Left hindlimb (tissue), 1 donor: ENCODE results near the gene KLK4.

Experiments
- DNase-seq: peaks from one replicate; pipeline ENCODE4 v3.0.0-alpha.2; 2018

KLK4 gene

DNA sequence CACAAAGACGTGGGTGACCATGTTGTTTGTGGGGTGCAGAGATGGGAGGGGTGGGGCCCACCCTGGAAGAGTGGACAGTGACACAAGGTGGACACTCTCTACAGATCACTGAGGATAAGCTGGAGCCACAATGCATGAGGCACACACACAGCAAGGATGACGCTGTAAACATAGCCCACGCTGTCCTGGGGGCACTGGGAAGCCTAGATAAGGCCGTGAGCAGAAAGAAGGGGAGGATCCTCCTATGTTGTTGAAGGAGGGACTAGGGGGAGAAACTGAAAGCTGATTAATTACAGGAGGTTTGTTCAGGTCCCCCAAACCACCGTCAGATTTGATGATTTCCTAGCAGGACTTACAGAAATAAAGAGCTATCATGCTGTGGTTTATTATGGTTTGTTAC, 32.3 kb downstream of the KLK4 start:
- DNase-seq: no peak

DNA sequence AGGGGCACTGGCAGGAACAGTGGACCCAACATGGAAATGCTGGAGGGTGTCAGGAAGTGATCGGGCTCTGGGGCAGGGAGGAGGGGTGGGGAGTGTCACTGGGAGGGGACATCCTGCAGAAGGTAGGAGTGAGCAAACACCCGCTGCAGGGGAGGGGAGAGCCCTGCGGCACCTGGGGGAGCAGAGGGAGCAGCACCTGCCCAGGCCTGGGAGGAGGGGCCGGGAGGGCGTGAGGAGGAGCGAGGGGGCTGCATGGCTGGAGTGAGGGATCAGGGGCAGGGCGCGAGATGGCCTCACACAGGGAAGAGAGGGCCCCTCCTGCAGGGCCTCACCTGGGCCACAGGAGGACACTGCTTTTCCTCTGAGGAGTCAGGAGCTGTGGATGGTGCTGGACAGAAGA, 33.9 kb downstream of the KLK4 start:
- DNase-seq: no peak

DNA sequence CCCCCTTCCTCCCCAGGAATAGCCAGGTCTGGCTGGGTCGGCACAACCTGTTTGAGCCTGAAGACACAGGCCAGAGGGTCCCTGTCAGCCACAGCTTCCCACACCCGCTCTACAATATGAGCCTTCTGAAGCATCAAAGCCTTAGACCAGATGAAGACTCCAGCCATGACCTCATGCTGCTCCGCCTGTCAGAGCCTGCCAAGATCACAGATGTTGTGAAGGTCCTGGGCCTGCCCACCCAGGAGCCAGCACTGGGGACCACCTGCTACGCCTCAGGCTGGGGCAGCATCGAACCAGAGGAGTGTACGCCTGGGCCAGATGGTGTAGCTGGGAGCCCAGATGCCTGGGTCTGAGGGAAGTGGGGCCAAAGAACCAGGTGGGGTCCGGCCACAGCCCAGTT, 34.7 kb downstream of the KLK4 start:
- no peak for DNase-seq

DNA sequence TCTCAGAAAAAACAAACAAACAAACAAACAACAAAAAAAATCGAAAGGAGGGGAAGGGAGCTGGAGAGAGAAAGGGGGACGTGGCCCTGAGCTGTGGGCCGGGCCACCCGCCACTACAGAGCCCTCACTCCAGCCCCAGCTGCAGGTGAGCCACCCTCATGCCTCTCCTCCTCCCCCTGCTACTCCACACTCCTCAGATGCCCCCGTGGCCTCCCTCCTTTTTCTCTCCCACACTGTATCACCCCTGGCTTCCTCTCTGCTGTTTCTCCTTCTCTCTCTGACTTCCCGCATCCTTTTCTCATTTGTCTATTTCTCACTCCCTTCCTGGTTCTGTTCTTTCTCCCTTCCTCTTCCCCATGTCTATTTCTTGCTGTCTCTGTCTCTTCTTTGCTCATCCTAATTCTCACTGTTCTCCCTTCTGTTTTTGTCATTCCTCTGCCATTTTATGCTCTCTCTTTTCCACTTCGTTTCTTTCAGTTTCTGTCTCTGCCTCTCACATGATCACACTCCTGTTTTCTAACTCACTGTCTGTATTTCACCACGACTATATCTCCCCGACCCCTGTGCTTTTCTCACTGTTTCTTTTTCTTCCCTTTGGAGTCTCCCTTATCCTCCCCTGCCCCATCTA, 35.3 kb downstream of the KLK4 start:
- DNase-seq: no peak

DNA sequence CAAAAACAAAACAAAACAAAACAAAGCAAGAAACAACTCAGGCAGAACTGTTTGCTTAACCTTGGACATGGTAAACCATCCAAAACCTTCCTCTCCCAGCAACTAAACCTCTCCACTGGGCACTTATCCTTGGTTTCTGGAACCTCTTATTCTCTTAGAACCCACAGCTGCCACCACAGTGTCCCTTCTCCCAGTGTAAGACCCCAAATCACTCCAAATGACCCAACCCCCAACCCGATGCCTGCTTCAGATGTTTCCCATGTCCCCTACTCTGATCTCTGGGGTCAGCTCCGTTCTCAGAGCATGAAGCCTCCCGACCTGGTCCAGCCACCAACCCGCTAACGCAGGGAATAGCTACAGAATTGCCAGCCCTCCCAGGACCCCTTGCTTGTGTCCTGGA, 37.0 kb downstream of the KLK4 start:
- no peak for DNase-seq

DNA sequence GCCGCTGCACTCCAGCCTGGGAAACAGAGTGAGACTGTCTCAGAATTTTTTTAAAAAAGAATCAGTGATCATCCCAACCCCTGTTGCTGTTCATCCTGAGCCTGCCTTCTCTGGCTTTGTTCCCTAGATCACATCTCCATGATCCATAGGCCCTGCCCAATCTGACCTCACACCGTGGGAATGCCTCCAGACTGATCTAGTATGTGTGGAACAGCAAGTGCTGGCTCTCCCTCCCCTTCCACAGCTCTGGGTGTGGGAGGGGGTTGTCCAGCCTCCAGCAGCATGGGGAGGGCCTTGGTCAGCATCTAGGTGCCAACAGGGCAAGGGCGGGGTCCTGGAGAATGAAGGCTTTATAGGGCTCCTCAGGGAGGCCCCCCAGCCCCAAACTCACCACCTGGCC, 38.1 kb downstream of the KLK4 start, which contains the start of gene KLK2:
KLK2 (plus strand) TSS at position 384 of the 400 bp plus-strand sequence. CDS start 35 bp downstream, outside the sequence.
- no peak for DNase-seq

DNA sequence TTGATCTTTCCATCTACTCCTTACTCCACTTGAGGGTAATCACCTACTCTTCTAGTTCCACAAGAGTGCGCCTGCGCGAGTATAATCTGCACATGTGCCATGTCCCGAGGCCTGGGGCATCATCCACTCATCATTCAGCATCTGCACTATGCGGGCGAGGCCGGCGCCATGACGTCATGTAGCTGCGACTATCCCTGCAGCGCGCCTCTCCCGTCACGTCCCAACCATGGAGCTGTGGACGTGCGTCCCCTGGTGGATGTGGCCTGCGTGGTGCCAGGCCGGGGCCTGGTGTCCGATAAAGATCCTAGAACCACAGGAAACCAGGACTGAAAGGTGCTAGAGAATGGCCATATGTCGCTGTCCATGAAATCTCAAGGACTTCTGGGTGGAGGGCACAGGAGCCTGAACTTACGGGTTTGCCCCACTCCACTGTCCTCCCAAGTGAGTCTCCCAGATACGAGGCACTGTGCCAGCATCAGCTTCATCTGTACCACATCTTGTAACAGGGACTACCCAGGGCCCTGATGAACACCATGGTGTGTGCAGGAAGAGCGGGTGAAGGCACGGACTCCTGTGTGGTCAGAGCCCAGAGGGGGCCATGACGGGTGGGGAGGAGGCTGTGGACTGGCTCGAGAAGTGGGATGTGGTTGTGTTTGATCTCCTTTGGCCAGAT, 40.6 kb downstream of the KLK4 start:
- no peak for DNase-seq

DNA sequence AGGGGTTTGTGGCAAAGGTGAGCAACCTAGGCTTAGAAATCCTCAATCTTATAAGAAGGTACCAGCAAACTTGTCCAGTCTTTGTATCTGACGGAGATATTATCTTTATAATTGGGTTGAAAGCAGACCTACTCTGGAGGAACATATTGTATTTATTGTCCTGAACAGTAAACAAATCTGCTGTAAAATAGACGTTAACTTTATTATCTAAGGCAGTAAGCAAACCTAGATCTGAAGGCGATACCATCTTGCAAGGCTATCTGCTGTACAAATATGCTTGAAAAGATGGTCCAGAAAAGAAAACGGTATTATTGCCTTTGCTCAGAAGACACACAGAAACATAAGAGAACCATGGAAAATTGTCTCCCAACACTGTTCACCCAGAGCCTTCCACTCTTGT, 41.7 kb downstream of the KLK4 start:
- no peak for DNase-seq

DNA sequence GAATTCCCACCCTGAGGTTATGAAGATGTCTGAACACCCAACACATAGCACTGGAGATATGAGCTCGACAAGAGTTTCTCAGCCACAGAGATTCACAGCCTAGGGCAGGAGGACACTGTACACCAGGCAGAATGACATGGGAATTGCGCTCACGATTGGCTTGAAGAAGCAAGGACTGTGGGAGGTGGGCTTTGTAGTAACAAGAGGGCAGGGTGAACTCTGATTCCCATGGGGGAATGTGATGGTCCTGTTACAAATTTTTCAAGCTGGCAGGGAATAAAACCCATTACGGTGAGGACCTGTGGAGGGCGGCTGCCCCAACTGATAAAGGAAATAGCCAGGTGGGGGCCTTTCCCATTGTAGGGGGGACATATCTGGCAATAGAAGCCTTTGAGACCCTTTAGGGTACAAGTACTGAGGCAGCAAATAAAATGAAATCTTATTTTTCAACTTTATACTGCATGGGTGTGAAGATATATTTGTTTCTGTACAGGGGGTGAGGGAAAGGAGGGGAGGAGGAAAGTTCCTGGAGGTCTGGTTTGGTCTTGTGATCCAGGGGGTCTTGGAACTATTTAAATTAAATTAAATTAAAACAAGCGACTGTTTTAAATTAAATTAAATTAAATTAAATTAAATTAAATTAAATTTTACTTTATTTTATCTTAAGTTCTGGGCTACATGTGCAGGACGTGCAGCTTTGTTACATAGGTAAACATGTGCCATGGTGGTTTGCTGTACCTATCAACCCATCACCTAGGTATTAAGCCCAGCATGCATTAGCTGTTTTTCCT, 49.5 kb downstream of the KLK4 start:
- DNase-seq: no peak

DNA sequence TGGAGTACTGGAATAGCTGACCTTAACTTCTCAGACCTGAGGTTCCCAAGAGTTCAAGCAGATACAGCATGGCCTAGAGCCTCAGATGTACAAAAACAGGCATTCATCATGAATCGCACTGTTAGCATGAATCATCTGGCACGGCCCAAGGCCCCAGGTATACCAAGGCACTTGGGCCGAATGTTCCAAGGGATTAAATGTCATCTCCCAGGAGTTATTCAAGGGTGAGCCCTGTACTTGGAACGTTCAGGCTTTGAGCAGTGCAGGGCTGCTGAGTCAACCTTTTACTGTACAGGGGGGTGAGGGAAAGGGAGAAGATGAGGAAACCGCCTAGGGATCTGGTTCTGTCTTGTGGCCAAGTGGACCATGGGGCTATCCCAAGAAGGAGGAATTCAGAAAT, 50.2 kb downstream of the KLK4 start:
- no peak for DNase-seq

DNA sequence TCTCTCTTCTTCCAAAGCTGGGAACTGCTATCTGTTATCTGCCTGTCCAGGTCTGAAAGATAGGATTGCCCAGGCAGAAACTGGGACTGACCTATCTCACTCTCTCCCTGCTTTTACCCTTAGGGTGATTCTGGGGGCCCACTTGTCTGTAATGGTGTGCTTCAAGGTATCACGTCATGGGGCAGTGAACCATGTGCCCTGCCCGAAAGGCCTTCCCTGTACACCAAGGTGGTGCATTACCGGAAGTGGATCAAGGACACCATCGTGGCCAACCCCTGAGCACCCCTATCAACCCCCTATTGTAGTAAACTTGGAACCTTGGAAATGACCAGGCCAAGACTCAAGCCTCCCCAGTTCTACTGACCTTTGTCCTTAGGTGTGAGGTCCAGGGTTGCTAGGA, 51.3 kb downstream of the KLK4 start:
- no peak for DNase-seq

DNA sequence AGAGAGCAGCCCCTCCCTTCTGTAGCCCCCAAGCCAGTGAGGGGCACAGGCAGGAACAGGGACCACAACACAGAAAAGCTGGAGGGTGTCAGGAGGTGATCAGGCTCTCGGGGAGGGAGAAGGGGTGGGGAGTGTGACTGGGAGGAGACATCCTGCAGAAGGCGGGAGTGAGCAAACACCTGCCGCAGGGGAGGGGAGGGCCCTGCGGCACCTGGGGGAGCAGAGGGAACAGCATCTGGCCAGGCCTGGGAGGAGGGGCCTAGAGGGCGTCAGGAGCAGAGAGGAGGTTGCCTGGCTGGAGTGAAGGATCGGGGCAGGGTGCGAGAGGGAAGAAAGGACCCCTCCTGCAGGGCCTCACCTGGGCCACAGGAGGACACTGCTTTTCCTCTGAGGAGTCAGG, 52.3 kb downstream of the KLK4 start:
- no peak for DNase-seq

DNA sequence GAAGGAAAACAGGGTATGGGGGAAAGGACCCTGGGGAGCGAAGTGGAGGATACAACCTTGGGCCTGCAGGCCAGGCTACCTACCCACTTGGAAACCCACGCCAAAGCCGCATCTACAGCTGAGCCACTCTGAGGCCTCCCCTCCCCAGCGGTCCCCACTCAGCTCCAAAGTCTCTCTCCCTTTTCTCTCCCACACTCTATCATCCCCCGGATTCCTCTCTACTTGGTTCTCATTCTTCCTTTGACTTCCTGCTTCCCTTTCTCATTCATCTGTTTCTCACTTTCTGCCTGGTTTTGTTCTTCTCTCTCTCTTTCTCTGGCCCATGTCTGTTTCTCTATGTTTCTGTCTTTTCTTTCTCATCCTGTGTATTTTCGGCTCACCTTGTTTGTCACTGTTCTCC, 53.8 kb downstream of the KLK4 start:
- no peak for DNase-seq
